Measurements from ENCODE around the gene AMMECR1.
A peak's percentile ranks its signal among the peaks of the same experiment; 100 is the strongest.

GRCh38 chrX:110146521-110146920 is 171.4 kb downstream of the AMMECR1 start:
- TF ChIP-seq CTCF (IDR thresholded peaks at IDR 0.05), result peak in 3 of 7 experiments; percentile 31 to 63 (median 51)
- TF ChIP-seq POLR2A (IDR thresholded peaks at IDR 0.05), result no peak
